SK-N-SH treated with all-trans-retinoic acid at 6 μM for 48 hours (cell line): ENCODE measurements around the gene AHSG.

Experiments used
- ARNTL ChIP-seq: fragments of 450-650 bp; formaldehyde crosslinking; IDR thresholded peaks from 2 replicates; pipeline ENCODE4 v1.5.0; 2020; ENCODE audit warnings: low read depth, mild to moderate bottlenecking, moderate library complexity, borderline replicate concordance
- CSDC2 ChIP-seq: fragments of 250-450 bp; sonication (Bioruptor Pico); IDR thresholded peaks from 2 replicates; pipeline ENCODE4 v1.5.0; 2020; ENCODE audit warnings: mild to moderate bottlenecking, moderate library complexity
- ISL1 ChIP-seq: fragments of 250-450 bp; sonication (Bioruptor Pico); IDR thresholded peaks from 2 replicates; pipeline ENCODE4 v2.1.2; 2022; ENCODE audit warnings: mild to moderate bottlenecking, moderate library complexity
- RARB ChIP-seq: fragments of 250-450 bp; sonication (Bioruptor Pico); IDR thresholded peaks from 2 replicates; pipeline ENCODE4 v1.8.0; 2021; ENCODE audit warnings: mild to moderate bottlenecking, moderate library complexity
- SNAI2 ChIP-seq: fragments of 250-450 bp; sonication (Bioruptor Pico); IDR thresholded peaks from 2 replicates; pipeline ENCODE4 v1.5.0; 2020; ENCODE audit warnings: mild to moderate bottlenecking, moderate library complexity
- TOX ChIP-seq: fragments of 250-450 bp; sonication (Bioruptor Pico); IDR thresholded peaks from 2 replicates; pipeline ENCODE4 v1.8.0; 2021; ENCODE audit warnings: mild to moderate bottlenecking, moderate library complexity, borderline replicate concordance
- ZFP3 ChIP-seq: fragments of 250-450 bp; sonication (Bioruptor Pico); IDR thresholded peaks from 2 replicates; pipeline ENCODE4 v1.5.0; 2020; ENCODE audit warnings: mild to moderate bottlenecking, moderate library complexity
- ZNF565 ChIP-seq: fragments of 450-650 bp; formaldehyde crosslinking; conservative IDR thresholded peaks from 2 replicates; pipeline ENCODE4 v1.5.0; 2020; ENCODE audit warnings: low read depth, mild to moderate bottlenecking, moderate library complexity
- ZNF8 ChIP-seq: fragments of 450-650 bp; formaldehyde crosslinking; IDR thresholded peaks from 2 replicates; pipeline ENCODE4 v1.5.0; 2020; ENCODE audit warnings: mild to moderate bottlenecking, moderate library complexity
- TF ChIP-seq, protein P1 (sequence below): fragments of 250-450 bp; sonication (Bioruptor Pico); IDR thresholded peaks from 2 replicates; pipeline ENCODE4 v1.5.0; 2020; ENCODE audit warnings: mild to moderate bottlenecking, moderate library complexity
- TF ChIP-seq, protein P2 (sequence below): fragments of 250-450 bp; sonication (Bioruptor Pico); IDR thresholded peaks from 2 replicates; pipeline ENCODE4 v1.5.1; 2020; ENCODE audit warnings: low read depth, mild to moderate bottlenecking, moderate library complexity
- TF ChIP-seq, protein P3 (sequence below): fragments of 250-450 bp; sonication (Bioruptor Pico); IDR thresholded peaks from 2 replicates; pipeline ENCODE4 v1.8.0; 2021; ENCODE audit warnings: low read depth, mild to moderate bottlenecking, moderate library complexity, borderline replicate concordance
- TF ChIP-seq, protein P4 (sequence below): fragments of 250-450 bp; sonication (Bioruptor Pico); IDR thresholded peaks from 2 replicates; pipeline ENCODE4 v1.8.0; 2020; ENCODE audit warnings: mild to moderate bottlenecking, moderate library complexity, borderline replicate concordance

DNA sequence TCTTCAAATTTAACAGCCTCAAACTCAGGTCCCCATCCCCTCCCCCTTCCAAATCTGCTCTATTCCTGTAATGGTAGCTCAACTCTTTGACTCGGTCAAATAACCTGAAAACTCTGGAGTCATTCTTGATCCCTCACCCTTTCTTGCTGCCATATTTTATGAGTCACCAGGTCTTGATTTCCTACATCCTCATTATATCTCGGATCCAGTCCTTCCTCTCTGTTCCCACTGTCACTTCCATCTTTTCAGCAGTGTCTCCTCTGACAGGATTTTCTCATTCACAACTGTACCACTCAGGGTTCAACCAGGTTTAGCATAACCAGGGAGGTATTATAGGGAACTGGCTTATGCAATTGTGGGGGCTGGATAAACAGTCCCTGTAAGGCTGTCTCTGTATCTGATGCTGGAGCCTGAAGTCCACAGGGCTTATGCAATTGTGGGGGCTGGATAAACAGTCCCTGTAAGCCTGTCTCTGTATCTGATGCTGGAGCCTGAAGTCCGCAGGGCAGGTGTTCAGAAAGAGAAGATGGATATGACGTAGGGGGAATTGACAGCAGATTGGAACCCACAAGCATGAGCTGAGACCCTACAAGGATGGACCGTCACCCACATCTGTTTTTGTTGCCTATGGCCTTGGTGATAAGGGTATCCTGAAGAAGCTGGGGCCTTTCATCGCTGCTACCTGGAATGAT is 18.2 kb downstream of the AHSG start:
- TF ChIP-seq, protein P1, sequence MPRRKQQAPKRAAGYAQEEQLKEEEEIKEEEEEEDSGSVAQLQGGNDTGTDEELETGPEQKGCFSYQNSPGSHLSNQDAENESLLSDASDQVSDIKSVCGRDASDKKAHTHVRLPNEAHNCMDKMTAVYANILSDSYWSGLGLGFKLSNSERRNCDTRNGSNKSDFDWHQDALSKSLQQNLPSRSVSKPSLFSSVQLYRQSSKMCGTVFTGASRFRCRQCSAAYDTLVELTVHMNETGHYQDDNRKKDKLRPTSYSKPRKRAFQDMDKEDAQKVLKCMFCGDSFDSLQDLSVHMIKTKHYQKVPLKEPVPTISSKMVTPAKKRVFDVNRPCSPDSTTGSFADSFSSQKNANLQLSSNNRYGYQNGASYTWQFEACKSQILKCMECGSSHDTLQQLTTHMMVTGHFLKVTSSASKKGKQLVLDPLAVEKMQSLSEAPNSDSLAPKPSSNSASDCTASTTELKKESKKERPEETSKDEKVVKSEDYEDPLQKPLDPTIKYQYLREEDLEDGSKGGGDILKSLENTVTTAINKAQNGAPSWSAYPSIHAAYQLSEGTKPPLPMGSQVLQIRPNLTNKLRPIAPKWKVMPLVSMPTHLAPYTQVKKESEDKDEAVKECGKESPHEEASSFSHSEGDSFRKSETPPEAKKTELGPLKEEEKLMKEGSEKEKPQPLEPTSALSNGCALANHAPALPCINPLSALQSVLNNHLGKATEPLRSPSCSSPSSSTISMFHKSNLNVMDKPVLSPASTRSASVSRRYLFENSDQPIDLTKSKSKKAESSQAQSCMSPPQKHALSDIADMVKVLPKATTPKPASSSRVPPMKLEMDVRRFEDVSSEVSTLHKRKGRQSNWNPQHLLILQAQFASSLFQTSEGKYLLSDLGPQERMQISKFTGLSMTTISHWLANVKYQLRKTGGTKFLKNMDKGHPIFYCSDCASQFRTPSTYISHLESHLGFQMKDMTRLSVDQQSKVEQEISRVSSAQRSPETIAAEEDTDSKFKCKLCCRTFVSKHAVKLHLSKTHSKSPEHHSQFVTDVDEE: no peak
- no peak for TF ChIP-seq ZFP3 (CRISPR knock-in tag)
- TF ChIP-seq ISL1 (CRISPR knock-in tag): no peak
- no peak for TF ChIP-seq ZNF8 (CRISPR knock-in tag)
- TF ChIP-seq, protein P2, sequence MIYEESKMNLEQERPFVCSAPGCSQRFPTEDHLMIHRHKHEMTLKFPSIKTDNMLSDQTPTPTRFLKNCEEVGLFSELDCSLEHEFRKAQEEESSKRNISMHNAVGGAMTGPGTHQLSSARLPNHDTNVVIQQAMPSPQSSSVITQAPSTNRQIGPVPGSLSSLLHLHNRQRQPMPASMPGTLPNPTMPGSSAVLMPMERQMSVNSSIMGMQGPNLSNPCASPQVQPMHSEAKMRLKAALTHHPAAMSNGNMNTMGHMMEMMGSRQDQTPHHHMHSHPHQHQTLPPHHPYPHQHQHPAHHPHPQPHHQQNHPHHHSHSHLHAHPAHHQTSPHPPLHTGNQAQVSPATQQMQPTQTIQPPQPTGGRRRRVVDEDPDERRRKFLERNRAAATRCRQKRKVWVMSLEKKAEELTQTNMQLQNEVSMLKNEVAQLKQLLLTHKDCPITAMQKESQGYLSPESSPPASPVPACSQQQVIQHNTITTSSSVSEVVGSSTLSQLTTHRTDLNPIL (CRISPR knock-in tag): no peak
- TF ChIP-seq SNAI2 (CRISPR knock-in tag): no peak
- TF ChIP-seq CSDC2: no peak
- no peak for TF ChIP-seq ZNF565
- TF ChIP-seq RARB (CRISPR knock-in tag): no peak
- TF ChIP-seq, protein P3, sequence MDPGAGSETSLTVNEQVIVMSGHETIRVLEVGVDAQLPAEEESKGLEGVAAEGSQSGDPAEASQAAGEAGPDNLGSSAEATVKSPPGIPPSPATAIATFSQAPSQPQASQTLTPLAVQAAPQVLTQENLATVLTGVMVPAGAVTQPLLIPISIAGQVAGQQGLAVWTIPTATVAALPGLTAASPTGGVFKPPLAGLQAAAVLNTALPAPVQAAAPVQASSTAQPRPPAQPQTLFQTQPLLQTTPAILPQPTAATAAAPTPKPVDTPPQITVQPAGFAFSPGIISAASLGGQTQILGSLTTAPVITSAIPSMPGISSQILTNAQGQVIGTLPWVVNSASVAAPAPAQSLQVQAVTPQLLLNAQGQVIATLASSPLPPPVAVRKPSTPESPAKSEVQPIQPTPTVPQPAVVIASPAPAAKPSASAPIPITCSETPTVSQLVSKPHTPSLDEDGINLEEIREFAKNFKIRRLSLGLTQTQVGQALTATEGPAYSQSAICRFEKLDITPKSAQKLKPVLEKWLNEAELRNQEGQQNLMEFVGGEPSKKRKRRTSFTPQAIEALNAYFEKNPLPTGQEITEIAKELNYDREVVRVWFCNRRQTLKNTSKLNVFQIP (CRISPR knock-in tag): no peak
- TF ChIP-seq, protein P4, sequence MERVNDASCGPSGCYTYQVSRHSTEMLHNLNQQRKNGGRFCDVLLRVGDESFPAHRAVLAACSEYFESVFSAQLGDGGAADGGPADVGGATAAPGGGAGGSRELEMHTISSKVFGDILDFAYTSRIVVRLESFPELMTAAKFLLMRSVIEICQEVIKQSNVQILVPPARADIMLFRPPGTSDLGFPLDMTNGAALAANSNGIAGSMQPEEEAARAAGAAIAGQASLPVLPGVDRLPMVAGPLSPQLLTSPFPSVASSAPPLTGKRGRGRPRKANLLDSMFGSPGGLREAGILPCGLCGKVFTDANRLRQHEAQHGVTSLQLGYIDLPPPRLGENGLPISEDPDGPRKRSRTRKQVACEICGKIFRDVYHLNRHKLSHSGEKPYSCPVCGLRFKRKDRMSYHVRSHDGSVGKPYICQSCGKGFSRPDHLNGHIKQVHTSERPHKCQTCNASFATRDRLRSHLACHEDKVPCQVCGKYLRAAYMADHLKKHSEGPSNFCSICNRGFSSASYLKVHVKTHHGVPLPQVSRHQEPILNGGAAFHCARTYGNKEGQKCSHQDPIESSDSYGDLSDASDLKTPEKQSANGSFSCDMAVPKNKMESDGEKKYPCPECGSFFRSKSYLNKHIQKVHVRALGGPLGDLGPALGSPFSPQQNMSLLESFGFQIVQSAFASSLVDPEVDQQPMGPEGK (CRISPR knock-in tag): no peak
- TF ChIP-seq TOX: no peak
- TF ChIP-seq ARNTL (CRISPR knock-in tag): no peak
